ENCODE measurements around the gene NTN1. TPM values are rescaled to one million over a fixed set of nuclear protein-coding genes. Genes with fewer than 3 reads are reported as not detected.

NTN1 gene
- polyA plus RNA-seq, 3 donors: 0.03 to 0.04 TPM; not detected in 1

- intact Hi-C loops (cut with micrococcal nuclease): no loop called here
Observed at GRCh38 chr17:9290226-9290613, 268.9 kb downstream of the NTN1 start.

GRCh38 chr17:9291912-9292560 is 270.7 kb downstream of the NTN1 start:
- H3K27ac ChIP-seq (ENCODE audit: low read depth in 1 of 2, low read length in 2 of 2): no peak overlapping the region
- no peak overlapping the region for H3K9ac ChIP-seq (ENCODE audit: insufficient read depth, low read length, poor library complexity, severe bottlenecking)
- no peak overlapping the region for H3K4me3 Mint-ChIP-seq
- intact Hi-C loops (cut with micrococcal nuclease): no loop called here
- peak; percentile 50 for TF ChIP-seq CTCF (IDR thresholded peaks at IDR 0.05)
- H4K20me1 ChIP-seq (ENCODE audit: insufficient read depth, low read length): no peaks in the 10 kb centered on the region
- no peaks in the 10 kb centered on the region for H3K36me3 ChIP-seq (replicated peaks in 1 of 2; ENCODE audit: control insufficient read depth in 1 of 2, insufficient read depth in 2 of 2, low read length in 2 of 2)
- peaks cover 0 to 4% of the 10 kb centered on the region in 2 donors for H3K4me1 ChIP-seq (ENCODE audit: control insufficient read depth in 1 of 2, insufficient read depth in 2 of 2, low read length in 2 of 2)
- H3K9me3 ChIP-seq (replicated peaks in 1 of 2; ENCODE audit: control insufficient read depth in 1 of 2, insufficient read depth in 1 of 2, low read length in 2 of 2): no peaks in the 10 kb centered on the region
- WGBS (ENCODE audit: insufficient coverage): 23% methylated on average over 4 of the region's 8 CpGs
- no peak overlapping the region for H3K4me2 ChIP-seq (replicated peaks; ENCODE audit: extremely low read depth, low read length, poor library complexity, severe bottlenecking)
- DNase-seq: no peak
- H2AFZ ChIP-seq (ENCODE audit: insufficient read depth, low read depth, low read length, poor library complexity, severe bottlenecking): no peak overlapping the region
- H3K79me2 ChIP-seq (ENCODE audit: insufficient read depth, low read length): no peaks in the 10 kb centered on the region
- peaks cover 0 to 3% of the 10 kb centered on the region in 2 donors for H3K36me3 Mint-ChIP-seq
- peaks cover 21% of the 10 kb centered on the region for H3K4me1 Mint-ChIP-seq
- no peaks in the 10 kb centered on the region for H3K27me3 Mint-ChIP-seq (ENCODE audit: low read depth in 3 of 3)
- H3K27me3 ChIP-seq (ENCODE audit: control insufficient read depth in 2 of 2, insufficient read depth in 2 of 2, low read length in 2 of 2): no peaks in the 10 kb centered on the region
- no peak overlapping the region for H3K4me3 ChIP-seq (replicated peaks in 1 of 3; ENCODE audit: low read depth in 2 of 3, low read length in 3 of 3)
- no peaks in the 10 kb centered on the region for H3K9me3 Mint-ChIP-seq
- no peak overlapping the region for H3K27ac Mint-ChIP-seq

More at GRCh38 chr17:9290226-9290613, 268.9 kb downstream of the NTN1 start:
- no peaks in the 10 kb centered on the region for H4K20me1 ChIP-seq (ENCODE audit: insufficient read depth, low read length)
- TF ChIP-seq CTCF (IDR thresholded peaks at IDR 0.05): no peak
- H3K27ac Mint-ChIP-seq: no peak overlapping the region
- peaks cover 21% of the 10 kb centered on the region for H3K4me1 Mint-ChIP-seq
- H3K79me2 ChIP-seq (ENCODE audit: insufficient read depth, low read length): no peaks in the 10 kb centered on the region
- H3K27me3 Mint-ChIP-seq (ENCODE audit: low read depth in 3 of 3): no peaks in the 10 kb centered on the region
- no peak overlapping the region for H2AFZ ChIP-seq (ENCODE audit: insufficient read depth, low read depth, low read length, poor library complexity, severe bottlenecking)
- no peak overlapping the region for H3K4me2 ChIP-seq (replicated peaks; ENCODE audit: extremely low read depth, low read length, poor library complexity, severe bottlenecking)
- no peaks in the 10 kb centered on the region for H3K9me3 Mint-ChIP-seq
- peaks cover 0 to 3% of the 10 kb centered on the region in 2 donors for H3K36me3 Mint-ChIP-seq
- H3K36me3 ChIP-seq (replicated peaks in 1 of 2; ENCODE audit: control insufficient read depth in 1 of 2, insufficient read depth in 2 of 2, low read length in 2 of 2): no peaks in the 10 kb centered on the region
- no peak overlapping the region for H3K4me3 ChIP-seq (replicated peaks in 1 of 3; ENCODE audit: low read depth in 2 of 3, low read length in 3 of 3)
- H3K9me3 ChIP-seq (replicated peaks in 1 of 2; ENCODE audit: control insufficient read depth in 1 of 2, insufficient read depth in 1 of 2, low read length in 2 of 2): no peaks in the 10 kb centered on the region
- 75% methylated on average over 4 of the region's 7 CpGs for WGBS (ENCODE audit: insufficient coverage)
- DNase-seq: no peak
- H3K27me3 ChIP-seq (ENCODE audit: control insufficient read depth in 2 of 2, insufficient read depth in 2 of 2, low read length in 2 of 2): no peaks in the 10 kb centered on the region
- no peak overlapping the region for H3K4me3 Mint-ChIP-seq
- H3K27ac ChIP-seq (ENCODE audit: low read depth in 1 of 2, low read length in 2 of 2): no peak overlapping the region
- H3K4me1 ChIP-seq (ENCODE audit: control insufficient read depth in 1 of 2, insufficient read depth in 2 of 2, low read length in 2 of 2): peaks cover 0 to 4% of the 10 kb centered on the region in 2 donors
- H3K9ac ChIP-seq (ENCODE audit: insufficient read depth, low read length, poor library complexity, severe bottlenecking): no peak overlapping the region
